Thymus (tissue), 11 donors: ENCODE data around the gene ZFP3. TPM values are rescaled to one million over a fixed set of nuclear protein-coding genes. Genes with fewer than 3 reads are reported as not detected.
"Not testable (repeated sequence)": the region's sequence is repeated elsewhere in the genome, so short reads cannot be mapped to it uniquely, and the experiment has no call there.

Experiments used
- DNase-seq, 9 donors: peaks; one replicate each; pipeline ENCODE4 v3.0.0-alpha.2; 2013; ENCODE audit warnings: low spot score in 9 of 9, low read depth in 6 of 9, missing footprints in 1 of 9
- H3K27ac ChIP-seq, 2 donors: one replicate each; pipeline ENCODE4 v1.5.1; 2013; ENCODE audit warnings: control low read depth in 1 of 2, low read depth in 1 of 2, low read length in 1 of 2, mild to moderate bottlenecking in 1 of 2, moderate library complexity in 1 of 2
- H3K27me3 ChIP-seq, 2 donors: one replicate each; pipeline ENCODE4 v1.5.1; 2013; ENCODE audit warnings: low read length in 1 of 2; ENCODE audit not compliant: control insufficient read depth in 2 of 2, insufficient read depth in 1 of 2
- H3K36me3 ChIP-seq, 2 donors: one replicate each; pipeline ENCODE4 v1.5.1; 2013; ENCODE audit warnings: low read length in 1 of 2, mild to moderate bottlenecking in 1 of 2, moderate library complexity in 1 of 2; ENCODE audit not compliant: control insufficient read depth in 2 of 2, insufficient read depth in 2 of 2
- H3K4me1 ChIP-seq, 2 donors: one replicate each; pipeline ENCODE4 v1.5.1; 2013; ENCODE audit warnings: low read length in 2 of 2; ENCODE audit not compliant: control insufficient read depth in 2 of 2, insufficient read depth in 2 of 2
- H3K4me3 ChIP-seq, 2 donors: one replicate each; pipeline ENCODE4 v1.5.1; 2013; ENCODE audit warnings: low read length in 2 of 2, control low read depth in 1 of 2, mild to moderate bottlenecking in 1 of 2
- H3K9me3 ChIP-seq, 2 donors: one replicate each; pipeline ENCODE4 v1.5.1; 2013; ENCODE audit warnings: low read length in 1 of 2, mild to moderate bottlenecking in 1 of 2; ENCODE audit not compliant: control insufficient read depth in 2 of 2, insufficient read depth in 1 of 2
- WGBS: extraction: QIAGEN DNeasy Blood & Tissue Kit; methylation state at CpG from one replicate; pipeline ENCODE4 v1.1.7; 2013; 5-methylcytosine and 5-hydroxymethylcytosine counted together
- polyA plus RNA-seq: library from polyadenylated mRNA; stranded (reverse); fragments of 200-250 nt; gene quantifications from one replicate; pipeline ENCODE4 v1.2.3, GENCODE V29; 2013
- total RNA-seq: library from RNA; stranded (reverse); fragments of 120-200 nt; gene quantifications from one replicate; pipeline ENCODE4 v1.2.4, GENCODE V29; 2013
- donor health status: healthy.

The ZFP3 gene
- total and polyA plus RNA-seq, 2 donors, result 3.3 to 4.6 TPM

GRCh38 chr17:5120436-5121185 lies 42.3 kb downstream of the ZFP3 start:
- H3K36me3 ChIP-seq, H3K4me3 ChIP-seq, H3K4me1 ChIP-seq, DNase-seq, H3K27ac ChIP-seq: not testable (repeated sequence)
- Histone ChIP-seq H3K9me3 (peaks cover 7 to 13% of the 10 kb centered on the region in 2 donors), H3K27me3 (peaks cover 31 to 88% of the 10 kb centered on the region in 2 donors)
- WGBS, result 95% methylated on average over 6 of the region's 6 CpGs

DNA sequence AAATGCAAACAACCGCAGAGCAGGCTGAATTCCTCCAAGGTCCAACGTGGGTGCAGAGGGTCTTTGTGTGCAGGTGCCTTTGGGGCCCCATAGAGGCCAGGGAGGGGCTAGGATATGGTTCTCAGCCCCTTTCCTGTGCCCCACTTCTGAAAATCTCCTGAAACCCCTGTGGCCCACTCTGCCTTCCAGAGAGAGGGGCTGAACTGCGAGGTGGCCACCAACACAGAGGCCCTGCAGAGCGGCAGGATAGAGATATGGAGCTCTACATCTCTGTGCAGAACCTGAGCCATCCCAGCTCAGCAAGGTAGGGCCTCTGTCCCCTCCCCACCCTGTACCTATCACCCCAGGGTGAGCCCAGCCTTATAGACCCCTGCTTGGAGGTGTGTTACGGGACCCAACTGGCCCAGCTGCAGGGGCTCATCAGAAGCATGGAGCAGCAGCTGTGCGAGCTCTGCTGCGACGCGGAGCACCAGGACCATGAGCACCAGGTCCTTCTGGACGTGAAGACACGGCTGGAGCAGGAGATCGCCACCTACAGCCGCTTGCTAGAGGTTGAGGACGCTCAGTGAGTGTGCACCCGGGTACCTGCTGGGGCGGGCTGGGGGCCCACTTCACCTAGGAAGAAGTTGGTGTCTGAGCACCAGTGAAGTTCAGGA lies 43.0 kb downstream of the ZFP3 start:
- Histone ChIP-seq H3K9me3 (peaks cover 2 to 9% of the 10 kb centered on the region in 2 donors), H3K27ac (no peak overlapping the region), H3K36me3 (no peaks in the 10 kb centered on the region), H3K27me3 (peaks cover 24 to 84% of the 10 kb centered on the region in 2 donors), H3K4me3 (no peak overlapping the region), H3K4me1 (peaks cover 2 to 3% of the 10 kb centered on the region in 2 donors)
- 95% methylated on average over 16 of the region's 16 CpGs for WGBS
- no peak for DNase-seq

- DNase-seq, H3K9me3 ChIP-seq, H3K36me3 ChIP-seq, H3K4me3 ChIP-seq, H3K27ac ChIP-seq, H3K4me1 ChIP-seq: not testable (repeated sequence)
- WGBS, result 89% methylated on average over 7 of the region's 7 CpGs
- H3K27me3 ChIP-seq, result peaks cover 18 to 77% of the 10 kb centered on the region in 2 donors
These were observed 43.8 kb downstream of the ZFP3 start for GRCh38 chr17:5122056-5122455.

- Histone ChIP-seq H3K27me3 (peaks cover 18 to 70% of the 10 kb centered on the region in 2 donors), H3K36me3 (no peaks in the 10 kb centered on the region), H3K9me3 (peaks cover 2 to 9% of the 10 kb centered on the region in 2 donors), H3K27ac (no peak overlapping the region), H3K4me3 (peak overlapping the region; percentile 24 to 28), H3K4me1 (peaks cover 2 to 3% of the 10 kb centered on the region in 2 donors)
- DNase-seq, result no peak
- WGBS, result 16% methylated on average over 75 of the region's 75 CpGs
These were observed 44.5 kb downstream of the ZFP3 start for GRCh38 chr17:5122586-5123342.

DNA sequence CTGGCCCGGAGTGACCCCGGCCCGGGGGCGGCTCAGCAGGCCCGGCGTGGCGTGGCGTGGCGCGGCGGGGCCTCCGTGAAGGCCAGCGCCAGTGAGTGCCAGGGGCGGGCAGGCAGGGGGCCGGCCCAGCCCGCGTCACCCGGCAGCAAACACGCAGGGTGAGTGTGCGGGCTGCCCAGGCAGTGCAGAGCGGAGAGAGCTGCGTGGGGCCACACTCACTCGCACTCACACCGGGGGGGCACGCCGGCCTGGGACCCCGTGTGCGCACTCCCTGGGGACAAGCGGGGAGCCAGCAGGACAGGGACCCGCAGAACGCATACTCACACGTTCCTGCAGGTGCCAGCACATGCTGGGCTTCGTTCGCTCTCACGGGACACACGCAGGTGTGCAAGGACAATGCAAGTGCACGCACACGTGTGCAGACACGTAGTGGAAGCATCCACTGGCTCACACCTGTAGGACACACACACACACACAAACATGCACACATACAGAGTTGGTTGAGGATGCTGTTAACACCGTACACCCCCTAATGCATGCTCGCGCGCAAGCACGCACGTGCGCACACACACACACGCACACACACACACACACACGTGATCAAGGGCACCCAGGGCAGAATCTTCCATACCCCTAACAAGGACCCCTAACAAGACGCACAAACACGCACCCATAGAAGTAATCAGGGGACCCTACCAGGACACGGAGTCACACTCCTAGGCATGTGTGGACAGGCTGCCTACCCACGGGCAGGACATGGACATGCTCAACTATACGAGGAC lies 45.3 kb downstream of the ZFP3 start:
- no peak for DNase-seq
- 59% methylated on average over 53 of the region's 53 CpGs for WGBS
- peaks cover 18 to 63% of the 10 kb centered on the region in 2 donors for H3K27me3 ChIP-seq

DNA sequence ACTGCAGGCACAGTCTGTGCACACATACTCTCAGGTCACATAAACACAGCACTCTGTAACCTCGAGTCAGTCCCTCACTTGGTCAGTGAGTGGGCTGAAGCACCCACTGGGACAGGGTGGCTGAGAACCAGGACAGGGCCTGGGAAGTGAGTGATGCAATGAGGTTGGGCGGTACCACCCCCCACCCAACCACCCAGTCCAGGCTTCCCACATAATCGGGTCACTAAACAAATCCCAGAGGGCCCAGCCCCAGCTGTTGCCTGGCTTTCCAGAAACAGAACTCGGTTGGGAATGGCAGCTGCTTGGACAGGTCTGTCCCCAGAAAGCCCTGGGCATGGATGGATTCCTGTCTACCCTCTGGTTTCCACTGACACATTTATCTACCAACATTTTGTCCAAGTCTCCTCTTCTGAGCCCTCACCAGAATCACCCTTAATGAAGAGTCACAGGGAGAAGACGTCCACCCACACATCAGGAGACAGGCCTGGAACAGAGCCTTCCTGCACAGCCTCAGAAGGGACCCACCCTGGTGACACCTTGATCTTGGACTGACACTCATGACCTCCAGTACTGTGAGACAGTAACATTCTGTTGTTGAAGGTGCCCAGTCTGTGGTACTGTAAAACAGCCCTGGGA lies 46.0 kb downstream of the ZFP3 start:
- peaks cover 18 to 56% of the 10 kb centered on the region in 2 donors for H3K27me3 ChIP-seq
- WGBS, result 92% methylated on average over 5 of the region's 5 CpGs
- H3K27ac ChIP-seq, H3K4me1 ChIP-seq, H3K4me3 ChIP-seq, DNase-seq, H3K36me3 ChIP-seq, H3K9me3 ChIP-seq: not testable (repeated sequence)

More for the DNA sequence above, 45.3 kb downstream of the ZFP3 start:
- Histone ChIP-seq H3K4me1 (peaks cover 2 to 3% of the 10 kb centered on the region in 2 donors), H3K27ac (no peak overlapping the region), H3K9me3 (peaks cover 1 to 4% of the 10 kb centered on the region in 2 donors), H3K4me3 (no peak overlapping the region), H3K36me3 (no peaks in the 10 kb centered on the region)

DNA sequence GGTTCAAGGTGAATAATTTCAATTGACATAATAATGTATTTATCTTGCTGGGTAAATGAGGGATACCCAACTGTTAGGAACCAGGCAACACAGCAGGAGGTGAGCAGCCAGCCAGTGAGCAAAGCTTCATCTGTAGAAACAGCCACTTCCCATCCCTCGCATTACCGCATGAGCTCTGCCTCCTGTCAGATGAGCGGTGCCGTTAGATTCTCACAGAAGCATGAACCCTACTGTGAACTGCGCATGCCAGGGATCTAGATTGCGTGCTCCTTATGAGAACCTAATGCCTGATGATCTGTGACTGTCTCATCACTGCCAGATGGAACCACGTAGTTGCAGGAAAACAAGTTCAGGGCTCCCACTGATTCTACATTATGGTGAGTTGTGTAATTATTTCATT lies 46.6 kb downstream of the ZFP3 start:
- DNase-seq, result not testable (repeated sequence)
- peaks cover 18 to 52% of the 10 kb centered on the region in 2 donors for H3K27me3 ChIP-seq

GRCh38 chr17:5126719-5127488 lies 48.6 kb downstream of the ZFP3 start:
- H3K9me3 ChIP-seq, result no peaks in the 10 kb centered on the region
- peaks cover 2 to 3% of the 10 kb centered on the region in 2 donors for H3K4me1 ChIP-seq
- peaks cover 16 to 32% of the 10 kb centered on the region in 2 donors for H3K27me3 ChIP-seq
- H3K4me3 ChIP-seq, result no peak overlapping the region
- no peak for DNase-seq
- no peaks in the 10 kb centered on the region for H3K36me3 ChIP-seq
- H3K27ac ChIP-seq, result no peak overlapping the region
- 89% methylated on average over 16 of the region's 17 CpGs for WGBS

More for the DNA sequence above, 46.6 kb downstream of the ZFP3 start:
- WGBS, result 92% methylated on average over 7 of the region's 7 CpGs
- not testable (repeated sequence) for H3K36me3 ChIP-seq, H3K27ac ChIP-seq, H3K9me3 ChIP-seq, H3K4me1 ChIP-seq, H3K4me3 ChIP-seq
